Measurements from ENCODE around the gene GFRA4. TPM values are rescaled to one million over a fixed set of nuclear protein-coding genes. Genes with fewer than 3 reads are reported as not detected.

The GFRA4 gene
- total RNA-seq, 1 donor from 2014 or later: not detected

DNA sequence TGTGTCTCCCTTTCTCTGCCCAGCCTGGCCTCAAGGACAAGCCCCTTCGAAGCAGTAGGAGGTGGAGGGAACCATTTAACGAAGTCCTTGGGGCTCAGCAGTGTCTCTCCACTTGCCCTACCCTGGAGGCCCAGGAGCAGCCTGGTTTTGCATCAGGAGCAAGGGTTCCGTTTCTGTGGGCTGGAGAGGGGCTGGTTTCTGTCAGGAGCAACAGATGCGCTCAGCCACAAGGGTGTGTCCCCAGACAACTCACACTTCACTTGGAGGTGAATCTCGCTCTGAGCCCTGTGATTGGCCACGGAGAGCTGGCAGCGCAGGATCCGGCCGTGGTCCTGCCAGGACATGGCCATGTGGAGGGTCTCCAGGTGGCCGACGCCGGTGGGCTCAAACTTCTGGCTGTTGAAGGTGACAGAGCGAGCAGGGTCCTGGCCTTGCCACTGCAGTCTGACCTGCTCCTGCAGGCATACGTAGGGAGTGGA lies 42.3 kb upstream of the GFRA4 start:
- intact Hi-C loops (cut with DNase I): no loop called here
- H3K4me1 ChIP-seq: peaks cover 6% of the 10 kb centered on the region
- no peaks in the 10 kb centered on the region for H3K36me3 ChIP-seq
- H3K27ac ChIP-seq: no peak overlapping the region
- DNase-seq (ENCODE audit: extremely low spot score in 2 of 2): peak in 1 of 2 donors; percentile 75
- H3K9me3 ChIP-seq: no peaks in the 10 kb centered on the region
- no peak overlapping the region for H3K4me3 ChIP-seq
- no peaks in the 10 kb centered on the region for H3K27me3 ChIP-seq
- TF ChIP-seq, protein P1, sequence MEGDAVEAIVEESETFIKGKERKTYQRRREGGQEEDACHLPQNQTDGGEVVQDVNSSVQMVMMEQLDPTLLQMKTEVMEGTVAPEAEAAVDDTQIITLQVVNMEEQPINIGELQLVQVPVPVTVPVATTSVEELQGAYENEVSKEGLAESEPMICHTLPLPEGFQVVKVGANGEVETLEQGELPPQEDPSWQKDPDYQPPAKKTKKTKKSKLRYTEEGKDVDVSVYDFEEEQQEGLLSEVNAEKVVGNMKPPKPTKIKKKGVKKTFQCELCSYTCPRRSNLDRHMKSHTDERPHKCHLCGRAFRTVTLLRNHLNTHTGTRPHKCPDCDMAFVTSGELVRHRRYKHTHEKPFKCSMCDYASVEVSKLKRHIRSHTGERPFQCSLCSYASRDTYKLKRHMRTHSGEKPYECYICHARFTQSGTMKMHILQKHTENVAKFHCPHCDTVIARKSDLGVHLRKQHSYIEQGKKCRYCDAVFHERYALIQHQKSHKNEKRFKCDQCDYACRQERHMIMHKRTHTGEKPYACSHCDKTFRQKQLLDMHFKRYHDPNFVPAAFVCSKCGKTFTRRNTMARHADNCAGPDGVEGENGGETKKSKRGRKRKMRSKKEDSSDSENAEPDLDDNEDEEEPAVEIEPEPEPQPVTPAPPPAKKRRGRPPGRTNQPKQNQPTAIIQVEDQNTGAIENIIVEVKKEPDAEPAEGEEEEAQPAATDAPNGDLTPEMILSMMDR (IDR thresholded peaks at IDR 0.05): no peak
- TF ChIP-seq POLR2A (IDR thresholded peaks at IDR 0.05) (no peak), POLR2AphosphoS5 (IDR thresholded peaks at IDR 0.05; ENCODE audit: insufficient read depth in 1 of 2, low read depth in 1 of 2) (no peak)

DNA sequence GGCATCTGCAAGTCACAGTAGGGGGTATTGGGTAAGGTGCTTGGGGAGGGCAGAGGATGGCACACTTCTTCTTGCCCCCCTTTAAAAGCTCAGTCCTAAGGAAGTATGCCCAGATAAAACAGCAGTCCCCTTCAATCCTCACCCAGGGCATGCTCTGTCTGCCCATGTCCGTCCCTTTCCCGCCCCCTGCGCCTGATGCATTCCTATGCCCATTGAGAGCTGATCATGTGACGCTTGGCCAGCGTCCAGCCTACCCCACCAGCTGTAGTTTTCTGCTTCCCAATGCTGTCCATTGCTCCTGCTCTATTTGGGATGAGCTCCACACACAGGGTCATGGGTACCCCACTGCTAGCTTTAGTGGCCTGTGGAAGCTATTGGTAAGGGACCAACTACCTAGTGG lies 40.9 kb upstream of the GFRA4 start:
- TF ChIP-seq POLR2A (IDR thresholded peaks at IDR 0.05): no peak
- TF ChIP-seq, protein P1 (IDR thresholded peaks at IDR 0.05): no peak
- TF ChIP-seq POLR2AphosphoS5 (IDR thresholded peaks at IDR 0.05; ENCODE audit: insufficient read depth in 1 of 2, low read depth in 1 of 2): no peak
- intact Hi-C loops (cut with DNase I): no loop called here
- H3K4me1 ChIP-seq: no peaks in the 10 kb centered on the region
- no peaks in the 10 kb centered on the region for H3K9me3 ChIP-seq
- H3K27me3 ChIP-seq: no peaks in the 10 kb centered on the region
- H3K27ac ChIP-seq: no peak overlapping the region
- no peak overlapping the region for H3K4me3 ChIP-seq
- H3K36me3 ChIP-seq: no peaks in the 10 kb centered on the region
- DNase-seq (ENCODE audit: extremely low spot score in 2 of 2): no peak

DNA sequence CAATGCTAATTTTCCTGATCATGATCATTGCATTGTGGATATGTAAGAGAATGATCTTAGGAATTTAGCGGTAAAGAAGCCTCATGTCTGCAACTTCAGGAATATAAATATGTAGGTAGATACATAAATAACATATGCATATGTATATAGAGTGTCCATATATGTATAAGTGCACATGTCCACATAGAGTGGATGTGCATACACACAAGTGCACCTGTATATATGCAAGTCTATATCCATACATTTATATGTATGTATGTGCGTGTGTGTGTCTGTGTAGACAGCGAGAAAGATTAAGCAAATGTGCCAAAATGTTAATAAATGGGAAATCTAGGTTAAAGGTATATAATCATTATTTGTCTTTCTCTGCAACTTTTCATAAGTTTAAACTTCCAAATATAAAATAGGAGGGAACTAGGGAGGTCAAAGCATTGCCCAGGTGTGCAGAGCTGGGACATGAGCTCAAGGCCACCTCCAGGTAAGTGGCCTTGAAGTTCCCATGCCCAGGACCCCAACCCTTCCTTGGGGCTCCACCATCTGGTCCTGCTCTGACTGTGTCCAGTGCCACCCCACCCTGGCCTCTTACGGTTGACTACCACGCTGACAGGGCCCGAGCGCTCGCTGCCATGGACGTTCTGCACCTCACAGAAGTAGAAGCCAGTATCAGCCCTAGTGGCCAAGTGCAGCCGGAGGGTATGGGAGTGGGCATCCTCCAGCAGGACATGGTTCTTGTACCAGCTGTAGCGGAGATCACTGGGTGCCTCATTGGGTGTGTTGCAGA lies 39.6 kb upstream of the GFRA4 start:
- no peak overlapping the region for H3K27ac ChIP-seq
- DNase-seq (ENCODE audit: extremely low spot score in 2 of 2): no peak
- no peaks in the 10 kb centered on the region for H3K4me1 ChIP-seq
- H3K9me3 ChIP-seq: no peaks in the 10 kb centered on the region
- no peaks in the 10 kb centered on the region for H3K27me3 ChIP-seq
- no peaks in the 10 kb centered on the region for H3K36me3 ChIP-seq
- H3K4me3 ChIP-seq: no peak overlapping the region
- intact Hi-C loops (cut with DNase I): no loop called here
- TF ChIP-seq POLR2A (IDR thresholded peaks at IDR 0.05) (no peak), POLR2AphosphoS5 (IDR thresholded peaks at IDR 0.05; ENCODE audit: insufficient read depth in 1 of 2, low read depth in 1 of 2) (no peak)
- TF ChIP-seq, protein P1 (IDR thresholded peaks at IDR 0.05): no peak

DNA sequence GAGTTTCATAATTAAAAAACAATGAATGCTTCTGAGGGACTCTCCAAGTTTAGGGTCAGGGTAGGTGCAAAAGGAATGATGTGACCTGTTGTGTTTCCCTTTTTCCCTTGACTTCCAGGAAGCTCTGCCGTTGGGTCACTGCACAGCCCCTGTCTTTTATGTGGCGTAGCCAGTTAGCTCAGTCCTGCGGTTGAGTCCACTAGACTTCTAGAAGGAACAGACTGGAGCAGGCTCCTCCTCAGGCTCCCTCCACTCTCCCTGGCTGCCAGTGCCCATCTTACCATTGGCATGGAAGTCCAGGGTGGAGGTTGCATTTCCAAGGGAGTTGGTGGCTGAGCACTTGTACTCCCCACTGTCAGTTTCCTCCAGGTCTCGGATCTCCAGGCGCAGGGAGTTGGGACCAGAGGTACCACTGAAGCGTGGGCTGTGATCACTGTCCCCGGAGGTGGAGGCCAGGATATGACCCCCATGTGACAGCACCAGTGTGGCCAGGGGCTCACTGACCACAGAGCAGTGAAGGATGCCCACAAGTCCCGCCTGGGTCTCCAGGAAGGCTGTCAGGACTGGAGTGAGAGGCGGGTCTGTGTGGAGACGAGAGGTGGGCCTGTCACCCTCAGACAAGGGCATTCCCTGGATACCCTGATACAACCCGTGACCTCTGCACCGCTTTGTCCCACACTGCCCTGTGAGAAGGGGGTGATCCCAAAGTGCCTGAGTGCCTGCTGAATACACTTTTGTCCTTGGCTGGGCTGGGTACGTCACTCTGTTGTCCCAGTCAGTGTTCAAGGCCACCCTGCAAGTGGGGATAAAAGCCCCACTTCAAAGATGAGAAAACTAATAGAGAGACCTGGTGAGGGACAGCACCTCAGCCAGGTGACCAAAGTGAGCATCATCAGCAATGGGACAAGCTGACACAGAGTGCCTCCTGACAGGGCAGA lies 38.1 kb upstream of the GFRA4 start:
- DNase-seq (ENCODE audit: extremely low spot score in 2 of 2): peak in 1 of 2 donors; percentile 84
- Histone ChIP-seq H3K36me3 (no peaks in the 10 kb centered on the region), H3K4me3 (no peak overlapping the region), H3K27ac (no peak overlapping the region), H3K4me1 (no peaks in the 10 kb centered on the region), H3K27me3 (no peaks in the 10 kb centered on the region), H3K9me3 (no peaks in the 10 kb centered on the region)
- TF ChIP-seq POLR2A (IDR thresholded peaks at IDR 0.05) (no peak), POLR2AphosphoS5 (IDR thresholded peaks at IDR 0.05; ENCODE audit: insufficient read depth in 1 of 2, low read depth in 1 of 2) (no peak)
- TF ChIP-seq, protein P1 (IDR thresholded peaks at IDR 0.05): no peak
- intact Hi-C loops (cut with DNase I): no loop called here

Measured in vagina (tissue), 2 donors.